Panc1 (cell line): ENCODE results near the gene SSBP4.

Source experiments
- CTCF ChIP-seq: fragments of 450-650 bp; IDR thresholded peaks from 2 replicates; pipeline ENCODE4 v1.5.1; 2017; ENCODE audit warnings: mild to moderate bottlenecking
- POLR2AphosphoS5 ChIP-seq: IDR thresholded peaks from 2 replicates; pipeline ENCODE4 v1.6.1; 2012; ENCODE audit warnings: mild to moderate bottlenecking, low read depth, low read length, moderate library complexity
- TCF7L2 ChIP-seq: IDR thresholded peaks from 2 replicates; pipeline ENCODE4 v1.6.1; 2011; ENCODE audit warnings: mild to moderate bottlenecking, low read depth, low read length, inconsistent platforms

- TF ChIP-seq POLR2AphosphoS5 (no peak), CTCF (no peak), TCF7L2 (no peak)
These were observed 46.8 kb downstream of the SSBP4 start for GRCh38 chr19:18465964-18466339.
